Measurements from ENCODE around the gene KRTAP5-10.
"Not testable (repeated sequence)": the region's sequence is repeated elsewhere in the genome, so short reads cannot be mapped to it uniquely, and the experiment has no call there.

DNA sequence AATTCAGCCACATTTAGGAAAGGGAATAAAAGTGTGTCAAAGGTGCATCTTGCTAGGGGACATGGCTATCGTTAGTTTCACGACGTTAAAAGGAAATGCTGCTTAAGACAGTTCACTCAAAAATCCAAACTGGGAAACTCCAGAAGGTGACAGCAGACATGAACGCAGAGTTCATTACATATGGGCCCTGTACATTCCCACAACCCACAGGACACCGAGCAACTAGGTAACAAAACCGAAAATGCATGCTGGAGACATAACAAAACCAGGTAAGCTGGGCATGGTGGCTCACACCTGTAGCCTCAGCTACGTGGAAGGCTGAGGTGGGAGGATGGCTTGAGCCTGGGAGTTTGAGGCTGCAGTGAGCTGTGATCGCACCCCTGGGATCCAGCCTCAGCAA lies 2.3 kb downstream of the KRTAP5-10 start:
- not testable (repeated sequence) for TF ChIP-seq POLR2AphosphoS5 (IDR thresholded peaks at IDR 0.05; ENCODE audit: low read depth)
- TF ChIP-seq, protein P1, sequence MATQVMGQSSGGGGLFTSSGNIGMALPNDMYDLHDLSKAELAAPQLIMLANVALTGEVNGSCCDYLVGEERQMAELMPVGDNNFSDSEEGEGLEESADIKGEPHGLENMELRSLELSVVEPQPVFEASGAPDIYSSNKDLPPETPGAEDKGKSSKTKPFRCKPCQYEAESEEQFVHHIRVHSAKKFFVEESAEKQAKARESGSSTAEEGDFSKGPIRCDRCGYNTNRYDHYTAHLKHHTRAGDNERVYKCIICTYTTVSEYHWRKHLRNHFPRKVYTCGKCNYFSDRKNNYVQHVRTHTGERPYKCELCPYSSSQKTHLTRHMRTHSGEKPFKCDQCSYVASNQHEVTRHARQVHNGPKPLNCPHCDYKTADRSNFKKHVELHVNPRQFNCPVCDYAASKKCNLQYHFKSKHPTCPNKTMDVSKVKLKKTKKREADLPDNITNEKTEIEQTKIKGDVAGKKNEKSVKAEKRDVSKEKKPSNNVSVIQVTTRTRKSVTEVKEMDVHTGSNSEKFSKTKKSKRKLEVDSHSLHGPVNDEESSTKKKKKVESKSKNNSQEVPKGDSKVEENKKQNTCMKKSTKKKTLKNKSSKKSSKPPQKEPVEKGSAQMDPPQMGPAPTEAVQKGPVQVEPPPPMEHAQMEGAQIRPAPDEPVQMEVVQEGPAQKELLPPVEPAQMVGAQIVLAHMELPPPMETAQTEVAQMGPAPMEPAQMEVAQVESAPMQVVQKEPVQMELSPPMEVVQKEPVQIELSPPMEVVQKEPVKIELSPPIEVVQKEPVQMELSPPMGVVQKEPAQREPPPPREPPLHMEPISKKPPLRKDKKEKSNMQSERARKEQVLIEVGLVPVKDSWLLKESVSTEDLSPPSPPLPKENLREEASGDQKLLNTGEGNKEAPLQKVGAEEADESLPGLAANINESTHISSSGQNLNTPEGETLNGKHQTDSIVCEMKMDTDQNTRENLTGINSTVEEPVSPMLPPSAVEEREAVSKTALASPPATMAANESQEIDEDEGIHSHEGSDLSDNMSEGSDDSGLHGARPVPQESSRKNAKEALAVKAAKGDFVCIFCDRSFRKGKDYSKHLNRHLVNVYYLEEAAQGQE (IDR thresholded peaks at IDR 0.05; ENCODE audit: insufficient replicate concordance, low read depth), result not testable (repeated sequence)
